Muscle layer of duodenum (tissue), 2 donors: ENCODE results near the gene GNG14.
"Not testable (repeated sequence)": the region's sequence is repeated elsewhere in the genome, so short reads cannot be mapped to it uniquely, and the experiment has no call there.

ENCODE experiments used
- H3K27ac ChIP-seq: one replicate; pipeline ENCODE4 v1.7.0; 2013; ENCODE audit warnings: mild to moderate bottlenecking, low read length
- H3K27me3 ChIP-seq: one replicate; pipeline ENCODE4 v1.7.0; 2013; ENCODE audit warnings: low read depth, mild to moderate bottlenecking, control low read depth, low read length
- H3K36me3 ChIP-seq, 2 donors: one replicate each; pipeline ENCODE4 v1.7.0; 2013; ENCODE audit warnings: low read length in 2 of 2, control low read depth in 1 of 2, mild to moderate bottlenecking in 1 of 2; ENCODE audit not compliant: insufficient read depth in 2 of 2, control insufficient read depth in 1 of 2
- H3K4me1 ChIP-seq, 2 donors: one replicate each; pipeline ENCODE4 v1.7.0; 2013; ENCODE audit warnings: low read length in 2 of 2, mild to moderate bottlenecking in 2 of 2, control low read depth in 1 of 2, moderate library complexity in 1 of 2; ENCODE audit not compliant: insufficient read depth in 2 of 2, control insufficient read depth in 1 of 2
- H3K4me3 ChIP-seq, 2 donors: one replicate each; pipeline ENCODE4 v1.7.0; 2013; ENCODE audit warnings: low read length in 2 of 2, low read depth in 1 of 2, mild to moderate bottlenecking in 1 of 2
- H3K9me3 ChIP-seq, 2 donors: one replicate each; pipeline ENCODE4 v1.7.0; 2013; ENCODE audit warnings: low read length in 2 of 2, control low read depth in 1 of 2, mild to moderate bottlenecking in 1 of 2; ENCODE audit not compliant: control insufficient read depth in 1 of 2
- donor health status: healthy.

The GNG14 gene

DNA sequence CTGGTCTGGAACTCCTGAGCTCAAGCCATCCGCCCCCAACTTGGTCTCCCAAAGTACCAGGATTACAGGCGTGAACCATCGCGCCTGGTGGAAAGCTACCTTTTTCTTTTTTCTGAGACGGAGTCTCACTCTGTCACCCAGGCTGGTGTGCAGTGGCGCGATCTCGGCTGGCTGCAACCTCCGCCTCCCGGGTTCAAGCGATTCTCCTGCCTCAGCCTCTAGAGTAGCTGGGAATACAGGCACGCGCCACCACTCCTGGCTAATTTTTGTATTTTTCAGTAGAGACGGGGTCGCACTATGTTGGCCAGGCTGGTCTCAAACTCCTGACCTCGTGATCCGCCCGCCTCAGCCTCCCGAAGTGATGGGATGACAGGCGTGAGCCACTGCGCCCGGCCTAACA is 9.6 kb downstream of the GNG14 start:
- peaks cover 19 to 27% of the 10 kb centered on the region in 2 donors for H3K36me3 ChIP-seq
- not testable (repeated sequence) for H3K27ac ChIP-seq, H3K4me3 ChIP-seq

DNA sequence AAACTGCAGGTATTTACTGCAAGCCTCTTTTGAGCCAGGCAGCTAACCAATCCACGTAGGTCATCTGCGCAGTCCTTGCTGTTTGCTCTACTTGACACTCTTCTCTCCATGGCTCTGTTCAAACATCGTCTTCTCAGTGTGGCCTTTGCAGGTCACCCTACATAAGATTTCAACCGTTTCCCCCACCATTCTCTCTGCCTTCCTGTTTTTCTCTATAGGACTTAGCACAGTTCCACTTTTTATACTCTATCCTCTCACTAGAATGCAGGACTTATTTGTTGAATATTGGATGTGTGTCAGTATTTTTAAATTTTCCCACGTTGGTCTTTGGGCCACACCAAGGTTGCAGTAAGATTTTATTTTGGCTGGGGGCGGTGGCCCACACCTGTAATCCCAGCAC is 10.3 kb downstream of the GNG14 start:
- H3K4me1 ChIP-seq = peaks cover 0 to 18% of the 10 kb centered on the region in 2 donors

More for the DNA sequence above, 9.6 kb downstream of the GNG14 start:
- peaks cover 0 to 18% of the 10 kb centered on the region in 2 donors for H3K4me1 ChIP-seq
- H3K9me3 ChIP-seq, H3K27me3 ChIP-seq: not testable (repeated sequence)

GRCh38 chr19:12701596-12702282 is 13.9 kb downstream of the GNG14 start:
- H3K4me1 ChIP-seq = peaks cover 0 to 5% of the 10 kb centered on the region in 2 donors
- no peak overlapping the region for H3K4me3 ChIP-seq
- no peaks in the 10 kb centered on the region for H3K27me3 ChIP-seq
- H3K36me3 ChIP-seq = peaks cover 42 to 70% of the 10 kb centered on the region in 2 donors
- H3K9me3 ChIP-seq = no peaks in the 10 kb centered on the region
- no peak overlapping the region for H3K27ac ChIP-seq

More for the DNA sequence above, 10.3 kb downstream of the GNG14 start:
- Histone ChIP-seq H3K27me3 (no peaks in the 10 kb centered on the region), H3K4me3 (no peak overlapping the region), H3K36me3 (peaks cover 25 to 34% of the 10 kb centered on the region in 2 donors), H3K27ac (no peak overlapping the region), H3K9me3 (no peaks in the 10 kb centered on the region)

DNA sequence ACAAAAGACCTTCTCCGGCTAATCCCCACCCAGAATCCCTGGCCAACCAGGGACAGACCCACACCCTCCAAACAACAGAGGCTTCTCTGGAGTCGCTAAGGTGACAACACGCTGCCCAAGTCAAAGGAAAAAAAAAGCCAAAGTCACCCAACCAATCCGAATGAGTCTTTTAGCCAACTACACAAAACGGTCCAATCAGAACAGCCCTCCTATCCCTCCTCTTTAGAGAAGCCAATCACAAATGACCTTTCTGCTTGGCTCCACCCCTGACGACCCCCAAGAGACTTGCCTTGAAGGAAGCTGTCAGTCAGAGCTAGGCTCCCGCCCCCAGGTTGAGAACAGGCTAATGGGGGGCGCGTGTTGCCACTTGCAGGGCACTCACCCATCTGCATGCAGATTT is 15.2 kb downstream of the GNG14 start:
- Histone ChIP-seq H3K27ac (no peak overlapping the region), H3K27me3 (no peaks in the 10 kb centered on the region), H3K4me1 (no peaks in the 10 kb centered on the region), H3K36me3 (peaks cover 43 to 74% of the 10 kb centered on the region in 2 donors), H3K4me3 (no peak overlapping the region), H3K9me3 (no peaks in the 10 kb centered on the region)

- no peaks in the 10 kb centered on the region for H3K4me1 ChIP-seq
- H3K27me3 ChIP-seq = no peaks in the 10 kb centered on the region
- H3K27ac ChIP-seq = no peak overlapping the region
- no peaks in the 10 kb centered on the region for H3K9me3 ChIP-seq
- H3K4me3 ChIP-seq = no peak overlapping the region
- H3K36me3 ChIP-seq = peaks cover 42 to 85% of the 10 kb centered on the region in 2 donors
Observed at GRCh38 chr19:12705169-12705568, 17.4 kb downstream of the GNG14 start.

GRCh38 chr19:12705654-12706331 is 18.0 kb downstream of the GNG14 start:
- Histone ChIP-seq H3K9me3 (no peaks in the 10 kb centered on the region), H3K36me3 (peaks cover 44 to 86% of the 10 kb centered on the region in 2 donors), H3K27me3 (no peaks in the 10 kb centered on the region), H3K27ac (no peak overlapping the region), H3K4me3 (no peak overlapping the region), H3K4me1 (no peaks in the 10 kb centered on the region)

DNA sequence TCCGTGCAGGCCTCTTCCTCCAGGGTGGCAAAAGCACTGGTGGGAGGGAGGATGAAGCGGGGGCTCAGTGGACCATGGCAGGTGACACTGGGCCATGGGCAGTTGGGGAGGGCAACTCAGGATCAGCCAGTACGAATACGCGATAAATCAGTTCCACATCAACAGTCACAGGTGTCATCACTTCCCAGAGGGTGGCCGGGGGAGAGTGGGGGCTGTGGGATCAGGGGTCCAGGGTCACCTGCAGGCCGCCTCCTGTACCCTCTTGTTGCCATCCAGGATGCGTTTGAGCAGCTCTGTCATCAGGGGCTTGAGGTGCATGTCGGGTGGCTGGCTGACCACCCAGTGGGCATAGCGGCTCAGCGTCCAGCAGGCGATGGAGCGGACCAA is 18.5 kb downstream of the GNG14 start:
- Histone ChIP-seq H3K27me3 (no peaks in the 10 kb centered on the region), H3K4me1 (no peaks in the 10 kb centered on the region), H3K27ac (no peak overlapping the region), H3K36me3 (peaks cover 43 to 86% of the 10 kb centered on the region in 2 donors), H3K4me3 (no peak overlapping the region), H3K9me3 (no peaks in the 10 kb centered on the region)

DNA sequence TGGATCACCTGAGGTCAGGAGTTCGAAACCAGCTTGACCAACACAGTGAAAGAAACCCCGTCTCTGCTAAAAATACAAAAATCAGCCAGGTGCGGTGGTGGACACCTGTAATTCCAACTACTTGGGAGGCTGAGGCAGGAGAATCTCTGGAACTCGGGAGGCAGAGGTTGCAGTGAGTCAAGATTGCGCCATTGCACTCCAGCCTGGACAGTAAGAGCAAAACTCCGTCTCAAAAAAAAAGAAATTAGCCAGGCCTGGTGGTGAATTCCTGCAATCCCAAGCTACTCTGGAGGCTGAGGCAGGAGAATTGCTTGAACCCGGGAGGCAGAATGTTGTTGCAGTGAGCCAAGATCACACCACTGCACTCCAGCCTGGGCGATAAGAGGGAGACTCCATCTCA is 20.8 kb downstream of the GNG14 start:
- H3K9me3 ChIP-seq = no peaks in the 10 kb centered on the region
- H3K27me3 ChIP-seq = no peaks in the 10 kb centered on the region
- H3K4me1 ChIP-seq = no peaks in the 10 kb centered on the region
- H3K4me3 ChIP-seq = no peak overlapping the region
- H3K36me3 ChIP-seq = peaks cover 42 to 74% of the 10 kb centered on the region in 2 donors
- no peak overlapping the region for H3K27ac ChIP-seq

DNA sequence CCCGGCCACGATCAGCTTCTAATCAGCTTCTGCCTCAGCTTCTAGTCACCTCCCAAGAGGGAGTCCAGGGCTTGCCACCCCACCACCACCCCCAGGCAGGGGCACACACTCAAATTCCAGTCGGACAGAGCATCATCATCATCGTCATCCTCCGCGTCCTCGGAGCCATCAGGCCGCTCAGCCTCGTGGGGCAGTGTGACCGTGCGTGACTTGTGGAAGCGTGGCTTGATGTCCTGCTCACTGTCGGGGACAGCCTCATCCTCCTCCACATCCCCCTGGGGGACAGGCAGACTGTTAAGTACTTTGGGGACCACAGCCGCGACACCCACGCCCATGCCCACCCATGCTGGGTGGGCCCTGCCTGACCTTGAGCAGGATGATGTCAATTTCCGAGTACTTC is 23.4 kb downstream of the GNG14 start:
- Histone ChIP-seq H3K27me3 (no peaks in the 10 kb centered on the region), H3K9me3 (no peaks in the 10 kb centered on the region), H3K36me3 (peaks cover 46 to 74% of the 10 kb centered on the region in 2 donors), H3K4me3 (no peak overlapping the region), H3K27ac (no peak overlapping the region), H3K4me1 (no peaks in the 10 kb centered on the region)

- peaks cover 46 to 71% of the 10 kb centered on the region in 2 donors for H3K36me3 ChIP-seq
- not testable (repeated sequence) for H3K9me3 ChIP-seq, H3K27ac ChIP-seq, H3K27me3 ChIP-seq, H3K4me1 ChIP-seq, H3K4me3 ChIP-seq
Observed at GRCh38 chr19:12712077-12712476, 24.3 kb downstream of the GNG14 start.

DNA sequence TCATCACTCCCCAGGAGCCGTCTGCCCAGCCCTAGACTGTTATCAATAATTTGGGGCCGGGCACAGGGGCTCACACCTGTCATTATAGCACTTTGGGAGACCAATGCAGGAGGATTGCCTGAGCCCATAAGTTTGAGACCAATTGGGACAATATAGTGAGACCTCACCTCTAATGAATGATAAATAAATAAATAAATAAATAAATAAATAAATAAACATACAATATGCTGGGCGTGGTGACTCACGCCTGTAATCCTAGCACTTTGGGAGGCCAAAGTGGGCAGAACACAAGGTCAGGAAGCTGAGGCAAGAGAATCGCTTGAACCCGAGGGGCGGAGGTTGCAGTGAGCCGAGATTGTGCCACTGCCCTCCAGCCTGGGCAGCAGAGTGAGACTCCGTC is 25.5 kb downstream of the GNG14 start:
- H3K27ac ChIP-seq, H3K4me3 ChIP-seq, H3K4me1 ChIP-seq, H3K27me3 ChIP-seq, H3K9me3 ChIP-seq: not testable (repeated sequence)
- H3K36me3 ChIP-seq = peaks cover 46 to 71% of the 10 kb centered on the region in 2 donors
